GM23338 (cell line): ENCODE results near the gene MRPS16.

Source experiments
- CREB1 ChIP-seq: fragments of 250-450 bp; sonication (Bioruptor Pico); IDR thresholded peaks from 2 replicates; pipeline ENCODE4 v1.5.0; 2020; ENCODE audit warnings: low read depth, mild to moderate bottlenecking, moderate library complexity
- EZH2 ChIP-seq: fragments of 200-600 bp; sonication (generic); IDR thresholded peaks from one replicate; pipeline ENCODE4 v1.8.0; 2017; ENCODE audit warnings: antibody characterized with exemption, mild to moderate bottlenecking, low read depth; ENCODE audit not compliant: unreplicated experiment
- EZH2phosphoT487 ChIP-seq: fragments of 200-600 bp; sonication (generic); IDR thresholded peaks from one replicate; pipeline ENCODE4 v1.8.1; 2018; ENCODE audit warnings: antibody characterized with exemption; ENCODE audit not compliant: unreplicated experiment
- JUNB ChIP-seq: IDR thresholded peaks from one replicate; pipeline ENCODE4 v1.6.1; 2016; ENCODE audit warnings: antibody characterized with exemption; ENCODE audit not compliant: unreplicated experiment
- NANOG ChIP-seq: IDR thresholded peaks from 2 replicates; pipeline ENCODE4 v1.6.1; 2016; ENCODE audit warnings: antibody characterized with exemption, borderline replicate concordance
- POLR2AphosphoS5 ChIP-seq: IDR thresholded peaks from 2 replicates; pipeline ENCODE4 v1.6.1; 2016; ENCODE audit warnings: antibody characterized with exemption, low read depth
- REST ChIP-seq: IDR thresholded peaks from one replicate; pipeline ENCODE4 v1.6.1; 2018; ENCODE audit warnings: antibody characterized with exemption; ENCODE audit not compliant: unreplicated experiment
- ZNF114 ChIP-seq: fragments of 250-450 bp; sonication (Bioruptor Pico); IDR thresholded peaks from 2 replicates; pipeline ENCODE4 v1.5.0; 2020; ENCODE audit warnings: mild to moderate bottlenecking, moderate library complexity
- TF ChIP-seq, protein P1 (sequence below), 2 experiments: fragments of 200-600 bp in 1 of 2; sonication (generic) in 1 of 2; conservative IDR thresholded peaks; 2 replicates each; pipeline versions ENCODE4 v1.5.1 to v1.6.1; 2016 to 2017; ENCODE audit warnings: antibody characterized with exemption in 2 of 2, low read depth in 2 of 2, mild to moderate bottlenecking in 2 of 2, moderate library complexity in 1 of 2

DNA sequence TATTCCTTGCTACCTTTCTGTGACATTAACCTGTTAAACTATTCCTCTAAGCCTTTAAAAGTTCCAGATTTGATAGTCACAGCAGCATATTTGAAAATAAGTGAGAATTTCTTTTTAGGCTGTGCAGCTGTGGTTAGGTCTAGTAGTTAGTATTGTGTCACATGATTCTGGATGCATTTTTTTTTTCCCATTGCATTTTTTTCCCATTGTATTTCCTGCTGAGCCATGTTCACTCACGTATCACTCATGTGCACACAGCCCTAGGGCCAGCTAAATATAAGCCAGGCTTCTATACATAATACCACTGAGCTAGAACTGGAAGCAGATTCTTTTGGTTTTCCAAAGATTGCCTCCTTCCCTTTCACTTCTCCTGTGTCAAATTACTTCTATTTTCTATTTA, 42.7 kb downstream of the MRPS16 start:
- TF ChIP-seq, protein P1, sequence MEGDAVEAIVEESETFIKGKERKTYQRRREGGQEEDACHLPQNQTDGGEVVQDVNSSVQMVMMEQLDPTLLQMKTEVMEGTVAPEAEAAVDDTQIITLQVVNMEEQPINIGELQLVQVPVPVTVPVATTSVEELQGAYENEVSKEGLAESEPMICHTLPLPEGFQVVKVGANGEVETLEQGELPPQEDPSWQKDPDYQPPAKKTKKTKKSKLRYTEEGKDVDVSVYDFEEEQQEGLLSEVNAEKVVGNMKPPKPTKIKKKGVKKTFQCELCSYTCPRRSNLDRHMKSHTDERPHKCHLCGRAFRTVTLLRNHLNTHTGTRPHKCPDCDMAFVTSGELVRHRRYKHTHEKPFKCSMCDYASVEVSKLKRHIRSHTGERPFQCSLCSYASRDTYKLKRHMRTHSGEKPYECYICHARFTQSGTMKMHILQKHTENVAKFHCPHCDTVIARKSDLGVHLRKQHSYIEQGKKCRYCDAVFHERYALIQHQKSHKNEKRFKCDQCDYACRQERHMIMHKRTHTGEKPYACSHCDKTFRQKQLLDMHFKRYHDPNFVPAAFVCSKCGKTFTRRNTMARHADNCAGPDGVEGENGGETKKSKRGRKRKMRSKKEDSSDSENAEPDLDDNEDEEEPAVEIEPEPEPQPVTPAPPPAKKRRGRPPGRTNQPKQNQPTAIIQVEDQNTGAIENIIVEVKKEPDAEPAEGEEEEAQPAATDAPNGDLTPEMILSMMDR (conservative IDR thresholded peaks at IDR 0.05; ENCODE audit: low read depth in 2 of 2), result no peak
- TF ChIP-seq REST (no peak), EZH2 (no peak), EZH2phosphoT487 (no peak), POLR2AphosphoS5 (no peak), CREB1 (CRISPR knock-in tag) (no peak), ZNF114 (CRISPR knock-in tag) (no peak), JUNB (no peak), NANOG (no peak)
